ENCODE results near the gene MAP4K3. TPM values are rescaled to one million over a fixed set of nuclear protein-coding genes. Genes with fewer than 3 reads are reported as not detected.

MAP4K3 gene
- total RNA-seq, 1 experiment from 2014 or later, result 21.4 TPM

- intact Hi-C loops (cut with micrococcal nuclease), result no loop called here
- Histone ChIP-seq H4K20me1 (ENCODE audit: insufficient read depth) (peaks cover 4% of the 10 kb centered on the region; the same call in 1 of the 2 replicates), H3K4me2 (ENCODE audit: low read length) (no peak overlapping the region), H3K9me2 (ENCODE audit: insufficient read depth) (no peaks in the 10 kb centered on the region), H2AFZ (ENCODE audit: low read depth, low read length, poor library complexity, severe bottlenecking) (no peak overlapping the region), H3K36me3 (ENCODE audit: control insufficient read depth in 1 of 2, insufficient read depth in 2 of 2, low read length in 2 of 2) (no peaks in the 10 kb centered on the region; a peak in 1 of 4 replicates), H3K79me2 (ENCODE audit: insufficient read depth, low read length) (peaks cover 80% of the 10 kb centered on the region), H3K27me3 (ENCODE audit: insufficient read depth, low read length) (no peaks in the 10 kb centered on the region), H3K4me3 (replicated peaks in 1 of 2; ENCODE audit: low read depth in 1 of 2, low read length in 2 of 2) (no peak overlapping the region), H3K27ac (ENCODE audit: low read depth, low read length) (no peak overlapping the region), H3K4me1 (ENCODE audit: control insufficient read depth in 1 of 2, insufficient read depth in 2 of 2, low read length in 2 of 2) (peaks cover 9 to 21% of the 10 kb centered on the region in 2 experiments), H3K9ac (ENCODE audit: low read length) (no peak overlapping the region), H3K9me3 (ENCODE audit: control insufficient read depth in 1 of 2, insufficient read depth in 1 of 2, low read depth in 1 of 2, low read length in 2 of 2) (no peaks in the 10 kb centered on the region)
- ChIA-PET POLR2A (no interaction called here), CTCF (no interaction called here), RAD21 (ENCODE audit: low non-redundant PET in 1 of 2, low total read pairs in 2 of 2, uncharacterized antibody in 2 of 2, unreplicated experiment in 2 of 2) (no interaction called here)
- no peak for TF ChIP-seq CEBPB (IDR thresholded peaks at IDR 0.05; ENCODE audit: low read depth)
- TF ChIP-seq EGR1 (IDR thresholded peaks at IDR 0.05; ENCODE audit: low read depth), result no peak
- TF ChIP-seq POLR2AphosphoS5 (IDR thresholded peaks at IDR 0.05; ENCODE audit: low read depth, low read length), result no peak
- TF ChIP-seq ZFX (IDR thresholded peaks at IDR 0.05), result no peak
- no peak for TF ChIP-seq SRF (IDR thresholded peaks at IDR 0.05; ENCODE audit: low read depth)
- TF ChIP-seq TCF7L2 (IDR thresholded peaks at IDR 0.05; ENCODE audit: borderline replicate concordance, extremely low read depth, insufficient read depth, insufficient read length), result no peak
- TF ChIP-seq POLR2A (IDR thresholded peaks at IDR 0.05; ENCODE audit: borderline replicate concordance, extremely low read depth, insufficient read depth, insufficient read length), result no peak
- no peak for TF ChIP-seq CTCF (IDR thresholded peaks at IDR 0.05 in 2 of 3, conservative IDR thresholded peaks at IDR 0.05 in 1 of 3; ENCODE audit: borderline replicate concordance in 1 of 3, insufficient read depth in 1 of 3, low read depth in 2 of 3, low read length in 2 of 3)
- no peak for TF ChIP-seq EZH2 (IDR thresholded peaks at IDR 0.05)
- TF ChIP-seq REST (IDR thresholded peaks at IDR 0.05; ENCODE audit: low read depth), result no peak
- TF ChIP-seq, protein P1, sequence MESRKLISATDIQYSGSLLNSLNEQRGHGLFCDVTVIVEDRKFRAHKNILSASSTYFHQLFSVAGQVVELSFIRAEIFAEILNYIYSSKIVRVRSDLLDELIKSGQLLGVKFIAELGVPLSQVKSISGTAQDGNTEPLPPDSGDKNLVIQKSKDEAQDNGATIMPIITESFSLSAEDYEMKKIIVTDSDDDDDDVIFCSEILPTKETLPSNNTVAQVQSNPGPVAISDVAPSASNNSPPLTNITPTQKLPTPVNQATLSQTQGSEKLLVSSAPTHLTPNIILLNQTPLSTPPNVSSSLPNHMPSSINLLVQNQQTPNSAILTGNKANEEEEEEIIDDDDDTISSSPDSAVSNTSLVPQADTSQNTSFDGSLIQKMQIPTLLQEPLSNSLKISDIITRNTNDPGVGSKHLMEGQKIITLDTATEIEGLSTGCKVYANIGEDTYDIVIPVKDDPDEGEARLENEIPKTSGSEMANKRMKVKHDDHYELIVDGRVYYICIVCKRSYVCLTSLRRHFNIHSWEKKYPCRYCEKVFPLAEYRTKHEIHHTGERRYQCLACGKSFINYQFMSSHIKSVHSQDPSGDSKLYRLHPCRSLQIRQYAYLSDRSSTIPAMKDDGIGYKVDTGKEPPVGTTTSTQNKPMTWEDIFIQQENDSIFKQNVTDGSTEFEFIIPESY (IDR thresholded peaks at IDR 0.05; ENCODE audit: extremely low read depth, insufficient replicate concordance, low read length), result no peak
- TF ChIP-seq JUND (IDR thresholded peaks at IDR 0.05), result no peak
- TF ChIP-seq RAD21 (IDR thresholded peaks at IDR 0.05; ENCODE audit: low read depth), result no peak
- no peak for ATAC-seq
- no peak for DNase-seq (ENCODE audit: low read depth, low spot score)
- no TSS peak for BruUV-seq (replicated peaks)
These were observed 3.4 kb downstream of the MAP4K3 start for GRCh38 chr2:39433586-39434195.
